ENCODE data around the gene ASB14. TPM values are rescaled to one million over a fixed set of nuclear protein-coding genes. Genes with fewer than 3 reads are reported as not detected.

ASB14 gene
- total and polyA plus RNA-seq, 8 donors = 0.02 to 0.16 (median 0.11) TPM; not detected in 5

DNA sequence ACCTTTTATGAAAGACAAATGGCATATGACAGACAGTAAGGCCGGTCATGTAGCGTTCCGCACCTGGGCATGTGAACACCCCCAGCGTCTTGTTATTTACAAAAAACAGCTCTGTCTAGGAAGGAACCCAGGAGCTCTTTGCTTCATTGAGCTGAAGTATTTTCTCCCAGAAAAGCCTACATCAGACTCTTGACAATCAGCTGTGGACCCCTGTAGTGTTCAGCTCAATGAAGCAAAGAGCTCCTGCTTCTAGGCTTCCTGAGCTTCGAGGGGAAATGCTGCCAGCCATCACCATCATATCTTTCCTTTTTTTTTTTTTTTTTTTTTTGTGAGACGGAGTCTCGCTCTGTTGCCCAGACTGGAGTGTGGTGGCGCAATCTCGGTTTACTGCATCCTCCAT, 4.1 kb downstream of the ASB14 start:
- TF ChIP-seq CTCF (IDR thresholded peaks at IDR 0.05) = no peak
- Histone ChIP-seq H3K36me3 (no peaks in the 10 kb centered on the region), H3K4me1 (no peaks in the 10 kb centered on the region), H3K27ac (no peak overlapping the region), H3K4me3 (no peak overlapping the region), H3K27me3 (no peaks in the 10 kb centered on the region), H3K9me3 (no peaks in the 10 kb centered on the region)
- no peak for FAIRE-seq
- intact Hi-C loops (cut with DNase I) = no loop called here
- WGBS, 2 donors = 84 to 91% methylated on average over 8 to 9 of the region's 9 CpGs
- no peak for ATAC-seq
- no peak for DNase-seq

DNA sequence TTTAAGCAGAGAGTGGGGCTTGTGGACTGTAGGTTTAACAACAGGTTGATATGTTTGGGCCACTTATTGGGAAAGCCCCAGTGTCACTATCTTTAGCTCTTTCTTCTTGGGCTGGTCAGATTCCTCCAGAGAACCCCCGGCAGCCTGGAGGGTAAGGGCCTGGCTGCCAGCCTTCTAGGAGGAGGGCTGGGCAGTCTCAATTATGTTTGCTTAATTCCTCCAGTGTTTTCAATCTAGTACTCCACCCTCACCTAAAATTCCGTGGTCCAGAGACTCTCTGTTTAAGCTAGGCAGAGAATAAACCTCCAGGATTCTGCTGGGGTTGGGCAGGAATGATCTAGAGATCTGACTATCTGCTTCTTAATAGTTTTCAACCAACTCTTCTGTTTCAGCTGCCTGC, 5.3 kb downstream of the ASB14 start:
- Histone ChIP-seq H3K9me3 (no peaks in the 10 kb centered on the region), H3K36me3 (no peaks in the 10 kb centered on the region), H3K27me3 (no peaks in the 10 kb centered on the region), H3K4me1 (no peaks in the 10 kb centered on the region), H3K4me3 (no peak overlapping the region), H3K27ac (no peak overlapping the region)
- intact Hi-C loops (cut with DNase I) = no loop called here
- WGBS, 2 donors = 66 to 79% methylated on average over 2 of the region's 2 CpGs
- FAIRE-seq = no peak
- no peak for DNase-seq
- no peak for ATAC-seq
- TF ChIP-seq CTCF (IDR thresholded peaks at IDR 0.05) = no peak

- H3K4me1 ChIP-seq = no peaks in the 10 kb centered on the region
- no peak overlapping the region for H3K27ac ChIP-seq
- intact Hi-C loops (cut with DNase I) = no loop called here
- ATAC-seq (no peak), DNase-seq (no peak), FAIRE-seq (no peak)
- no peaks in the 10 kb centered on the region for H3K9me3 ChIP-seq
- no peaks in the 10 kb centered on the region for H3K36me3 ChIP-seq
- no peak overlapping the region for H3K4me3 ChIP-seq
- no peak for TF ChIP-seq CTCF (IDR thresholded peaks at IDR 0.05)
- no peaks in the 10 kb centered on the region for H3K27me3 ChIP-seq
- WGBS, 2 donors = 67 to 80% methylated on average over 6 of the region's 6 CpGs
Observed at GRCh38 chr3:57283334-57283733, 9.2 kb downstream of the ASB14 start.

DNA sequence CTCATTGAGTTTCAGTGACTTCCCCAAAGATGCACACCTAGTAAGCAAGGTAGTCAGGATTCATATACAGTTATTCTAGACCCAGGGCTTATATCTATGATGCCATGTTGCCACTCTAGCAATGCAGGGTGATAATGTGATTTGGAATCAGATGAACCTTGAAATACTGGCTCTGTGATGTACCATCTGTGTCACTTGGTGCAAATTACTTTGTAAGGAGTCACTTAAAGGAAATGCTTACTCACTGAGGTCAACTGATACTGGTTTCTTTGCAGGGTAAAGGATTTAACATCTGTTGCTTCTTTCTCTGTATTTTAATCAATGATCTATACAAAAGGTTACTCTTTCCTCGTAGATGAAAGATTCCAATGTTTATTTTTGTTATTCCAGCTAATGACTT, 10.8 kb downstream of the ASB14 start:
- intact Hi-C loops (cut with DNase I) = no loop called here
- Histone ChIP-seq H3K4me3 (no peak overlapping the region), H3K9me3 (no peaks in the 10 kb centered on the region), H3K36me3 (no peaks in the 10 kb centered on the region), H3K4me1 (no peaks in the 10 kb centered on the region), H3K27me3 (no peaks in the 10 kb centered on the region), H3K27ac (no peak overlapping the region)
- no peak for DNase-seq
- FAIRE-seq = no peak
- ATAC-seq = no peak
- 28 to 50% methylated on average over 1 of the region's 1 CpG for WGBS, 2 donors
- no peak for TF ChIP-seq CTCF (IDR thresholded peaks at IDR 0.05)

GRCh38 chr3:57279685-57280084, 12.8 kb downstream of the ASB14 start:
- TF ChIP-seq CTCF (IDR thresholded peaks at IDR 0.05) = no peak
- H3K9me3 ChIP-seq = no peaks in the 10 kb centered on the region
- no peak overlapping the region for H3K4me3 ChIP-seq
- 45 to 49% methylated on average over 5 of the region's 5 CpGs for WGBS, 2 donors
- H3K36me3 ChIP-seq = no peaks in the 10 kb centered on the region
- no peaks in the 10 kb centered on the region for H3K4me1 ChIP-seq
- DNase-seq (no peak), ATAC-seq (peak in 2 of 4 donors; percentile 25 to 29), FAIRE-seq (no peak)
- no peaks in the 10 kb centered on the region for H3K27me3 ChIP-seq
- no peak overlapping the region for H3K27ac ChIP-seq
- intact Hi-C loops (cut with DNase I) = no loop called here
